HG03460 (cell line): ENCODE data around the gene NUAK2.

Experiments
- ATAC-seq: cut with Tn5 transposase; IDR thresholded peaks from one replicate; pipeline ENCODE4 v1.9.1; 2021; ENCODE audit not compliant: unreplicated experiment

NUAK2 gene

DNA sequence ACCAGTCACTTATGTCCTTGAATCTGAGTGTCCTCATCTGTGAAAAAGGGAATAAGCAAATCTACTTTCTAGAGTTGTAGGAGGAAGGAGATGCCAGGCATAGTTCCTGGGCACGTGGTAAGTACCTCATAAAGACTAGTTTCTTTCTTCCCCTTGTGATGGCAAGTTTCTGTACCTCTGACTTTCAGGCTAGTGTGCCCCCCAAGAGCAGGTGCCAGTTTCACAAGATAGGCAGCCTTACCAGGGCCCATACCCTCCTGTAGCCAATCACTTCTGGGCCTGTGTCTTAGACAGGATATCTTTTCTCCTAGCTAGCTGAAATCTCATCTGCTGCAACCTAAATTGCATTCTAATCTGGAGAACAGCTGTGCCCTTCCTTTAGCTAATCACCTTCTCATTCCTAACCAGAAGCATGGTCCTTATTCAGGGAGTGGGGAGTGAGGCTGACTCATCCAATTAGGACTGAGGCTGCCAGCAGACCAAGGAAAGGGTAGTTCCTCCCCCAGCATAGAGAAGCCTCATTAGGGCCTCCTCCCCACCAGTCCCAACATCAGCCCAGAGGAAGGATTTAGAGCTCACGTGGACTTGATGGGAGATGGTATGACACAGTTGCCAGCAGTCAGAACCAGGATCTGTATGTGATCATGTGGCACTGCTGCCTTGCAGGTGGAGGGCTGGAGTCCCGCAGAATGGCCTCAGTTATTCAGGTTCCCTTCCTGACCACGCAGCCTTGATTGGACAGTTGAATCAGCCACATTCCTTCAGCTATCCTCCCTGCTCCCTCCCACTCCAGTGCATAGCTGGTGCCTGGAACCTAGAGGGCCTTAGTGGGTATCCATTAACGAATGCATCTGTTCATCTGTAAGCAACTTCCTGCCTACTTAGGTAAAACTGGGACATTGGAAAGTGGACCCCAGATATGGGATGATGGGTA is 27.3 kb upstream of the NUAK2 start:
- ATAC-seq: no peak

DNA sequence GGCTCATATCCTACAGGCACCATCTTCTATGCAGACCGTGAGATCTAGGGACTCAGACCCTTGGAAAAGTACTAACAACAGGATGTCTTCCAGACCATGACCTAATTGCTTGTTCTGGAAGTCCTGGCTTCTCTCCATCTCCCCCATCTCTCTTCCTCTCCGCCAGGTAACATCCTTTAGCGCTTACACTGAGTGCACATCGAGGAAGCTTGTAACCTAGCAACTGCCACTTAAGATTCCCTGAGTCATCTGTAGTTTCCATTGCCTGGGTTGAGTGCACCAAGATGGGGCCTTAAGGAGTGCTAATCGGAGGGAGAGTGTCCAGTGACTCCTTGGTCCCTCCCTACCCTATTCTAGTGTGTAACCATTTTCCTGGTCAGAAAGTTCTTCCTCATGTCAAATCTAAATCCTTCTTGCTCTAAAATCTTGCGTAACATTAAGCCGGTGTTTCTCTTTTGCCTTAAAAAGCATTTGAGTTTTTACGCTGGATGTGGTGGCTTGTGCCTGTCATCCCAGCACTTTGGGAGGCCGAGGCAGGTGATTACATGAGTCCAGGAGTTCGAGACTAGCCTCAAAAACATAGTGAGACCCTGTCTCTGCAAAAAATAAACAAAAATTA is 25.5 kb upstream of the NUAK2 start:
- no peak for ATAC-seq

DNA sequence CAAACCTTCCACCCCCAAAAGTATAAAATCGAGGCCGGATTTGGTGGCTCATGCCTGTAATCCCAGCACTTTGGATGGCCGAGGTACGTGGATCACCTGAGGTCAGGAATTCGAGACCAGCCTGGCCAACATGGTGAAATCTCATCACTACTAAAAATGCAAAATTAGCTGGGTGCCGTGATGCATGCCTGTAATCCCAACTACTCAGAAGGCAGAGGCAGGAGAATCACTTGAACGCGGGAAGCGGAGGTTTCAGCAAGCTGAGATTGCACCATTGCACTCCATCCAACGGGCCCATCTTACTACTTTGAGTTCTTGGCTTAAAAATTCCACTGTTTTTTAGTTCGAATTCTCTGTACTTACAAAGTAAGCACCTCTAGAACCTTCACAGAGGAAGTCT is 24.2 kb upstream of the NUAK2 start:
- no peak for ATAC-seq

DNA sequence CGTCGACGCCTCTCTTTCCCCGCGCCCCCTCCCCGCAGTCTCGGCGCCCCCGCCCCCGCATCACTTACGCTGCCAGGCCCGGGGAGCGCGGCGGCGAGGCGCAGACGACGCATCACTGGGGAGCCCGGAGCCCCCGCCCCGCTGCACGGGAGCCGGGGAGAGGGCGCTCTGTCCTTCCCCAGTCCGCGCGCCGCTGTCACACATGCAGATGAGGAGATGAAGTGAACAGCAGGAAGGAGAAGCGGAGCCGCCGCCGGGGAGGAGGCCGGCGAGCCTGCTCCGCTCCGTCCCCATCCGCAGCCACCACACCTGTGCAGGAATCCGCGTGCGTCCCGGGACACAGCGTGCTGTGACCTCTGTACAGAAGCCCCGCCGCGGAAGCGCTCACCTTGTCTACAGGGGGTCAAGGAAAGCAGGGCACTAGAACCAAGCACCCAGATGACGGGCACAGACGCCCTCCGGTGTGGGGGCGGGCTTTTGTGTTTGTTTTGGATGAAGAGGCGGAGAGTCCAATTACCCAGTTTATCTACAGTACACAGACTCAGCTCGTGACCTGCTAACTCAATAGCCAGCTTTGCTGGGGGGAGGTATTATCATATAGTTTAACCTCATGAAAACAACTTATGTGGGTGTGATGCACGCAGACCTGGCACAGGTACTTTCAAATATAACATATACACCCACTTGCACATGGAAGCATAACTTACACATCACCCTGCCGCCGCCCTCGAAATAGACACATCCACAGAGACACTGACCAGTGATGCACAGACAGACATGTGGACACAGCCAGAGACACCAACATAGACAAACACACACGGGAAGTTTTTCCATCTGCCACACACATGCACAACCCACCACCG is 22.8 kb upstream of the NUAK2 start:
- no peak for ATAC-seq

DNA sequence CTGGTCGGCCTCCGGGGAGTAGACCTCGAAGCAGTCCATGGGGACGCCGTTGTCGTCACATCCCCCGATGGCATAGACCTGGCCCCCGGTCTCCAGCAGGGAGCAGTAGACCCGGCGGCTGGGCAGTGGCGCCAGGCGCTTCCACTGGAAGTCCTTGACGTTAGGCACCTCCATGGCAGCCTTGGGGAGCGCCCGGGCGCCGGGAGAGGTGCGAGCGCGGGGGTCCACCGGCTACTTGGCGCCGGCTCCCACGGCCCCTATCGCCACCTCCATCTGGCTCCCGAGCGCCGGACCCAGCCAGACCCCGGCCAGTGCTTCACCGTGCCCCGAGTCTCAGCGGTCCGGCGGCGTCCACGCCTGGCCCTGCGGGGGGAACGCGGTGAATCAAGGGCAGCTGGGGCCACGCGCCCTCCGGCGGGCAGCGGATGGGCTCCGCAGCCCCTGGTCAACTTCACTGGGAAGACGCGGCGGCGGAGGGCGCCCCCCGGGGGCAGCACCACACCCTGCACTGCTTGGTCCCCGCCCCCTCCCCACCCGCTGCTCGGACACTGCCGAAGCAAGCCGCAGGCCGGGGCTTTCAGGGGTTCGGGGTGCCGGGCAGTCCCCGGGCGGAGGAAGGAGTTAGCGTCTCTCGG is 22.0 kb upstream of the NUAK2 start:
- no peak for ATAC-seq

DNA sequence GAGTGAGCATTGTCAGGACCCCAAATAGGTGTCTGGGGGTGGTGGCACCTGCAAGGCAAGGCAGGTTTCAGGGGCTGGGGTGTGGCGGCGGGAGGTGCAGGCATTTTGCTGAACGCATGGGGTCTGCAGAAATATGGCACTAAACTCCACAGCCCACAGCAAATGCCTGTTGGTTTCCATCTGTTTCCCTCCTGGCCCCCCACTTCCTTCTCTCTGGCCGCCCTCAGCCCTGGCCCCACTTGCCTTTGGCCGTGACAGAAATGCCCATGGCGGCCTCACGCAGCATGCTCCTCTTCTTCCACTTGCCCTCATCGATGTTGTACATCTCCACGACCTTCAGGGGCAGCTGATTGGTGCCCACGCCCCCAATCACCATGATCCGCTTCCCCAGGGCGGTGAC is 21.4 kb upstream of the NUAK2 start:
- ATAC-seq: no peak

DNA sequence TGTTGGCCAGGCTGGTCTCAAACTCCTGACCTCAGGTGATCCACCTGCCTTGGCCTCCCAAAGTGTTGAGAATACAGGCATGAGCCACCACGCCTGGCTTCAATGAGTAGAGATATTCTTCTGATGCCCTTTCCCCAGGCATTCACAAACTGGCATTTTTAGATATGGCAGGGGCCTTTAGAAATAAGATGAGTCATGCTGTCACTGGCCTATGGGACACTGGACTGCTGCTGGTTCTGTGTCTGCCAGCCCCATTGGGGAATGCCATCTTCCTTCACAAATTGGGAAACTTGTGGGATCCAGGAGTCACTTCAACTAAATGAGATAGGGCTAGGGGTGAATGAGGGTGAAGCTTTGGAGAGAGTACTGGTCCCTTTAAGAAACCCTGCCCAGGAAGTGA is 19.1 kb upstream of the NUAK2 start:
- no peak for ATAC-seq

DNA sequence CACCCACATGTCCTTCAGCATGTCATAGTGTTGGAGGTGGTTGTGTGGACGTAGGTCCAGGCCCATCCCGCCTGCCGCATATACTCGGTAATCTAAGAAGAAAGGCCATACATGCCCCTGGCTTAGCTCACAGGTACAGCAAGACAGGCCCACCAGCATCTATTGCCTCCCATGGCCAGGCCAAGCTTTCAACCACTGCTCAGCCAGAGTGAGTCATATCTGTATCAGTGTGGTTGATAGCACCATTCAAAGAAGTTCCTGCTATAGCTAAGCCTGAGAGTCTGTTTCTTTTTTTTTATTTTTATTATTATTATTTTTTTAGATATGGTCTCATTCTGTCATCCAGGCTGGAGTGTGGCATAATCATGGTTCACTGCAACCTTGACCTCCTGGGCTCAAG is 18.2 kb upstream of the NUAK2 start:
- ATAC-seq: no peak

DNA sequence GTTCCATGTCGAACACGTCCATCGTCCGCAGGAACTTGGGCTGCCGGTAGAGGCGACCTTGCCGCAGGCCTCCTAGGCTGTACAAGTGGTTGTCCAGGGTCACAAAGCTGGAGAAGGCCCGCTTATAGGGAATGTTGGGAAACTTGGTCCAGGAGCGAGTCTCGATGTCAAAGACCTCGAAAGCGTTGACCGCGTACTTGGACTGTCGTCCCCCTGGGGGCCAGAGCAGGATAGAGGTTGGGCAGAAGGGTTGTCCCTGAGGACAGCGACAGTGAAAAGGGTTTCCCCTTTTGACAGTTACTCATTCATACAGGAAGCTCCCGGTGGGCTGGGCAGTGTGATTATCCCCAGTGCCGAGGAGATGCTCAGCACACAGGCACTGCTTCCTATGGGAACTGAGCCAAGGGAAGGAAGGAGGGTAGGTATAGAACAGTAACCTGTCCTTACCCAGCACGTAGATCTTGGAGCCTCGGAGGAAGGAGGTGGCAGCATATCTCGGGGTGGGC is 17.7 kb upstream of the NUAK2 start:
- ATAC-seq: no peak

DNA sequence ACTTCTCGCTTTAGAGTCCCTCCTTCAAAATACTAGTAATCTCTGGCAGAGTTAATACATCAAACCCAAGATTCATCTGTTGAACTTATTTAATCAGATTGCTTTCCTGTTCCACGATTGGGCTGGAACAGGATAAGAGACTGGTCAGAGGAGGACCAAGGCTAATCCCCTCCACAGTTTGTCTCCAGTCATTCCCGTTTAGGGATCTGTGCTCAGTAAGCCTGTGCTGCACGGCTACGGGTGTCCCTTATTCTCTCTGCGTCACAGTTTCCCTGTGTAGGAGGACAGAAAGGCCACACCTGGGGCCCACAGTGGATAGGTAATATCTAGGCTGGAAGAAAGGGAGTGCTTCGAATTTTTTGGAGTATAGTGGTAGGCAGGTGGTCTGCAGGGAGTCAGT is 16.5 kb upstream of the NUAK2 start:
- ATAC-seq: no peak

DNA sequence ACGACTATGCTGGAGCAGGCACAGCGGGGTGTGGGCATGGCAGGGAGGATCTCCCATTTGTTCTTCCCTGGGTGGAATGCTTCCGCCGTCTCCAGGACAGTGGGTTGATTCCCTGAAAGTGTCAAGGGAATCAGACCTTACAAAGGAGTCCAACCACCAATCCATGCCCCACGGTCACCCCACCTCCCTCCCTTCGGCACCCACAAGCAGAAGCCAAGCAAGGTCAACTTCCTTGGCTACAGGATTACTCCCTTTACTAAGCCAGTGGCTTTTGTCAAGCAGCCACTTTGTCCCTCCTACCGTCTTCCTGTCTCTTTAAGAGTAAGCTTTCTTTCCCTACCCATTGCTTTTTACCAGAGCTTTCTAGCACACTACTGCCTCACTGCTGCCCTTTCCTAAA is 15.9 kb upstream of the NUAK2 start:
- no peak for ATAC-seq

DNA sequence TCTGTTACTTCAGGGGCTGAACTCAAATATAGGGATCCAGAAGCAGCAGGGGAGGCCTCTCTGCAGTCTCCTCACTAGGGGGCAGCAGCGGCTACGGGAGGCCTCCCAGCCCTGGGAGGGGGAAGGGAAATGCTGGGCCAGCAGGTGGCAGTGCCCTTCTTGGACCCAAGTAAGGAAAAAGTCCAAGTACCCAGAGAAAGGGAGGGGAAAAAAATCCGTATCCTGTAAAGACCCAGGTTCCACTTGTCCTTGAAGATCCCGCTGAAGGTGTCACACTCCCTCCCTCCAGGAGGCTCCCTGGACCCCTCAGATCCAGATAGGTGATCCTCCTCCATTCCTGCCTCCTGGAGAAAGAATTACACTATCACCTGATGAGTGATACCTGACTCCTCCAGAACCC is 14.1 kb upstream of the NUAK2 start:
- no peak for ATAC-seq

DNA sequence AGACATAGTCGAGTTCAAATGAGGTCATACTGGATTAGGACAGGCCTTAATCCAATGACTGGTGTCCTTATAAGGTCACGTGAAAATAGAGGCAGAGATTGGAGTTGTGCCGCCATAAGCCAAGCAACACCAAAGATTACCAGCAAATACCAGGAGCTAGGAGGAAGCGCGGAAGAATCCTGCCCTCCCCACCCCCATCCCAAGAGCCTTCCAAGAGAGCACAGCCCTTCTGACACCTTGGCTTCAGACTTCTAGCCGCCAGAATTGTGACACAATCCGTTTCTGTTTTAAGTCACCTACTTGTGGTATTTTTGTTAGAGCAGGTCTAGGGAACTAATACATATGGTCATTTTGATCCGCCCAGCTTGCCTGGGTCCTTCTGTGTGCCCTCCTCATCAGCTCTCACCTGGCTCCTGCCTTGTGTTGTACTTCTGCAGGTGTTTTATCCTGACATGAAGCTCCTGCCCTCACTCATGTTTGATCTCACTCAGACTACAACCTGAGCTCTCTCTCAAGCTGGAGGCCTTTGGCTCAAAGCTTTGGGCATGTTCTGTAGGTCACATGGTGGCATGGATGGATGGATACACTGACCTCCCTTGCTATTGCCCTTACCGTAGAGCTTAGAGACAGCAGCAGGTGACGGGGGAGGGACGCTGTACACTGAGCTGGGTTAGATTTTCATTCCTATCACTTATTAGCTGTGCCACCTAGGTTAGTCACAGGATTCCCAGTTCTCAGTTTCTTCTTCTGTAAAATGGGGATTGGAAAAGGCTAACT is 10.7 kb upstream of the NUAK2 start:
- ATAC-seq: no peak

DNA sequence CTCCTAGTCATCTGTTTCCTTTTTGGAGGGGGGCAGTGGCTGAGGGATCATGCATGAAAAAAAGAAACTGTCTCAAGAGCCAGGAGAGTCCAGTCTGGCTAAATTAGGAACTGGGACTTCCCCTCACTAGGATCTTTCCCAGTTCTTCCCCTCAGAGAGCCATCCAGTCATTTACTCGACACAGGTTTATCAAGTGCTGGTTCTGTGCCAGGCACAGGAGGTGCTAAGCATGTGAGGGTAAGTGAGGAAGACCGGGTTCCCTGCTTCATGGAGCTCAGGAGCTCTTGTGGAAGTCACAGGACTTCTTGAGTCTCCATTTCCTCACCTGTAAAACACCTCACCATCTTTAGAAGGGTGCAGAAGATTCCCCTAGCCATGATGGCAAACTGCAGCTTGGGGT is 8.6 kb upstream of the NUAK2 start:
- ATAC-seq: no peak

DNA sequence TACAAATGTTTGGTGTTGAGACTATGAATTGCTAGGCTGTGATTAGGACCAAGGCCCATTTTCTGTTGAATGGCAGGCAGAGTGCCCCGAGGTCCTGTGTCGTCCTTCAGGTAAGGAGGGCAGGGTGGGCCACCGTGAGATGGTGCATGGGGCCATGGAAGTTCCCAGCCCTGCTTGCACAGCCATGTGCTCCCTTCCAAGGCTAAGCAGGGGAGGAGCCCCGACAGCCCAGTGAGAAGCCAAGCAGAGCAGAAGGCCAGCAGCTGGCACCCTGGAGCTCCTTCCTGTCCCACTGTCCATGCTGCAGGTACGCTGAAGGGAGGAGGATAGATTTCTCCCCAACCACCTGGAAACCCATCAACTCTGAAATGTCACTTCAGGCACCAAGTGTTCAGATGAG is 8.2 kb upstream of the NUAK2 start:
- ATAC-seq: no peak

DNA sequence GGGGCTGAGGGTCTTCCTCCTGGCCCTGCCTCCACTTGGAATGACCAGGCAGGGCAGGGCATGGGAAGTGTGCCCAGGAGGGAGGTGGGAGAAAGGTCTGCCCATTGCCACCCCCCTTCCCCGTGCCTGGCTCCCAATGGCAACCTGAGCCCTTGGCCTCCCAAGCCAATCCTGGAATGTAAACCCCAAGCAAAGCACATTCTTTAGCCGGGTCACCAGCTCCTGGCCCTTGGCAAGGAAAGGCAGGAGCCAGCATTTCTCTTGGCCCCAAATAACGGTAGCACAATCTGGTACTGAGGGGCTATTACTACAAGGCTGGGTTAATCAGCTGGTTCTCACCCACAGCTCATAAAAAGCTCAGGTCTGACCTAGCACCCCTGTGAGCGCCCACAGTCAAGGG is 6.9 kb upstream of the NUAK2 start:
- ATAC-seq: no peak

DNA sequence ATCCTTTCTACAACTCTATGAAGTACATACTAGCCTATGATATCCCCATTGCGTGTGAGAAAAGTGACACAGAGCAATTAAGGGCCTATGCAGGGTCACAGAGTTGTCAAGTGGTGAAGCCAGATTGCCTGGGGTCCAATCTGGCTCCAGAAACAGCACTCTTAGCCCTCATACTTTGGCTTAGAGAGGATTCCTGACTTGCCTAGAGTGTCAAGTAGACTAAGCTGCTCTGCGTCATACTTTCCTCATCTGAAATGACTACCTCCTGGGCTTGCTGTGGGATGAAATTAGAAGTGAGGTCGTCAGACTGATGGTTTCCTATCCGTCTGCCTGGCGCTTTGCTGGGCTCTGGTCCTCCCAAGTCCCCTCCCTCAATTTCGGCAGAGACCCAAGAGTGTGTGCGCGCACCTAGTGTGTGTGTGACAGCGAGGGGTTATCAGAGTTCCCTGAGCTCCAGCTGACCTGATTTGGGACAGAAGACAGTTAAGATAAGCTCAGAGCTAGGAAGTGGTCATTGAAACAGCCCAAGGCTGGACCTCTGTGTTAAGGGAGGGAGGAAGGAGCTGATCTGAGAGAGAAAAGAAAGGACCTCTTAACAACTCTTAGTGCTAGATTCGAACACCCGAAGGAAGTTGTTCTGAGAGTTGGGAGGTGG is 5.4 kb upstream of the NUAK2 start:
- ATAC-seq: no peak

DNA sequence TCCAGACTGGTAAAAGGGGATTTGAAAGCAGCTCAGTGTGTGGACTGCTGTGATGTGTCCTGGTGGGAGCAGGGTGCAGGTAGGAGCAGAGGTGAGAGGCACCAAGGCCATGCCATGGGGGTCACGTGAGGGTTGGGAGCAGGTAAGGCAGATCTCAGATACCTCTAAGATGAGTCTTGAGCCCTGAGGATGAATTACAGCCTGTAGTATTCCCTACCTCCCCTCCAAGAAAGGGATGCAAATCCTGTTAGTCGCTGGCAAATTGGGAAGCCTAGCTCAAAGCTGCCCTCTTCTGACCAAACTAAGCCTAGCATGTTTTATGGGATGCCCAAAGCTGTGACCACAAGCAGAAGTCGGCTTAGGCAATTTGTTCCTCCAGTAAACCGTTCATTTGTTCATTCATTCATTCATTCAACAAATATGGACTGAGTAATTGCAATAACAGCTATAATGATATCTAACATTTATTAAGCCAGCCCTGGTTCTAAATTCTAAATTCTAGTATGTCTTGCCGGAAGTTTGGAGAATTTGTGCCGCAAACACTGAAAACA is 3.9 kb upstream of the NUAK2 start:
- no peak for ATAC-seq

DNA sequence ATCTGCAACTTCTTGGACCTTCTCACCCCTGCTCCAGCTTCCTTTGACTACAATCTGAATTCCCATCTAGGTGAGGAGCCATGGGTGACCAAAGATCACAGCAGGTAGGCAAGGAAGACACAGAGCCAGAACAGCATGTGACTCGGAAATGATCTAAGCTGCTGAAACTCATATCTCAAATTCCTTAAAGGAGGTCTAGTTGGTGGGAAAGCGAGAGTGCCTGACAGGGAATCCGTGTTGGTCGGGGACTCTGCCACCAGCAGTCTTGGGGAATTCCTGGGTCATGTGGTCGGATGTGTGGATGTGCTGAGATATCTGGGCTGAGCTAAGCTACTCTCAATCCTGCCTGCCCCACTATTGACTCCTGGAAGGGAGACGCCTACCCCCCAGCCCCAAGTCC is 3.2 kb upstream of the NUAK2 start:
- no peak for ATAC-seq
